Fibroblast of skin of left biceps (primary cell): ENCODE data around the gene CROCC2.

Experiments
- DNase-seq, 2 experiments: peaks; one replicate each; pipeline ENCODE4 v3.0.0-alpha.2; 2013; ENCODE audit warnings: low read depth in 2 of 2

CROCC2 gene

GRCh38 chr2:241036964-241037421 is 130.9 kb downstream of the CROCC2 start:
- no peak for DNase-seq

- no peak for DNase-seq
Observed at GRCh38 chr2:241037498-241037897, 131.4 kb downstream of the CROCC2 start.

- no peak for DNase-seq
Observed at GRCh38 chr2:241038374-241039180, 132.4 kb downstream of the CROCC2 start.

- DNase-seq = no peak
Observed at GRCh38 chr2:241039416-241039815, 133.3 kb downstream of the CROCC2 start.

- DNase-seq = no peak
Observed at GRCh38 chr2:241040081-241040803, 134.1 kb downstream of the CROCC2 start.

- DNase-seq = no peak
Observed at GRCh38 chr2:241041589-241042158, 135.5 kb downstream of the CROCC2 start.
